ENCODE measurements around the gene NPW.

The NPW gene

DNA sequence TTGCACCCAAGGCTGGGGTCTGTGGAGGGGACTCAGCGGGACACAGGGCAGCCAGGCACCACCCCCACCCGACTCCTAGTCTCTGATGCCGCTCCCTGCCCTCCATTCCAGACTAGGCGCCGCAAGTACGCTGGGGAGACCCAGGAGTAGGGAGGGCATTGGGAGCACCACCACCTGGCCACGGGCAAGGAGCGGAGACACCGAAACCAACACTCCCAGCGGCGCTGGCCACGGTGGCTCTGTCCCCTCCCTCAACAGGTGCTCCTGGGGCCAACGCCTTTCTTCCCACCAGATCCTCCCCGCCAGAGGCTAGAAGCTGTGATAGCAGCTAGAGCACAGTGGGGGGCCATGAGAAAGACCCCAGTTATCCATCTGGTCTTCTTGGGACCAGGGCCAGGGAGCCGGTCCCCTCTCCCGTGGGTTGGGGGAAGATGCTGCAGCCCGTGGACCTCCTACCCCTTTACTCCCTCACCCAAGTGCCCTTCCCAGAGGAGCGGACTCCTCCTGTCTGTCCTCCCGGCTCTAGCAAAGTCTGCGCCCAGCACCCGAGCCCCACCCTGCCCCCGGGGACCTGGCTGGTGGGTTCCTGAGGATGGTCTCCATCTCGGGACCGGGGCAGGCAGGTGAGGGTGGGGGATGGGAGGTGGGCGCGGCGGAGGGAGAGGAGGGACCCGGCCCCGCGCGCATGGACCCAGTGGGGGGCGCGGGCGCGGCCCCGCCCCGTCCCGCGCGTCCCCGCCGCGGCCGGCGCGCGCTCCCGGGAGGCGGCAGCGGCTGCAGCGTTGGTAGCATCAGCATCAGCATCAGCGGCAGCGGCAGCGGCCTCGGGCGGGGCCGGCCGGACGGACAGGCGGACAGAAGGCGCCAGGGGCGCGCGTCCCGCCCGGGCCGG, 30.1 kb upstream of the NPW start, which contains the start of gene SYNGR3:
Gene SYNGR3 (plus strand): TSS at position 762 of the 892 bp plus-strand sequence. CDS start 133 bp downstream, outside the sequence.
- no peak for TF ChIP-seq CTCF (IDR thresholded peaks at IDR 0.05)

- TF ChIP-seq CTCF (IDR thresholded peaks at IDR 0.05): no peak
These were observed 29.6 kb upstream of the NPW start for GRCh38 chr16:1990101-1990350.

DNA sequence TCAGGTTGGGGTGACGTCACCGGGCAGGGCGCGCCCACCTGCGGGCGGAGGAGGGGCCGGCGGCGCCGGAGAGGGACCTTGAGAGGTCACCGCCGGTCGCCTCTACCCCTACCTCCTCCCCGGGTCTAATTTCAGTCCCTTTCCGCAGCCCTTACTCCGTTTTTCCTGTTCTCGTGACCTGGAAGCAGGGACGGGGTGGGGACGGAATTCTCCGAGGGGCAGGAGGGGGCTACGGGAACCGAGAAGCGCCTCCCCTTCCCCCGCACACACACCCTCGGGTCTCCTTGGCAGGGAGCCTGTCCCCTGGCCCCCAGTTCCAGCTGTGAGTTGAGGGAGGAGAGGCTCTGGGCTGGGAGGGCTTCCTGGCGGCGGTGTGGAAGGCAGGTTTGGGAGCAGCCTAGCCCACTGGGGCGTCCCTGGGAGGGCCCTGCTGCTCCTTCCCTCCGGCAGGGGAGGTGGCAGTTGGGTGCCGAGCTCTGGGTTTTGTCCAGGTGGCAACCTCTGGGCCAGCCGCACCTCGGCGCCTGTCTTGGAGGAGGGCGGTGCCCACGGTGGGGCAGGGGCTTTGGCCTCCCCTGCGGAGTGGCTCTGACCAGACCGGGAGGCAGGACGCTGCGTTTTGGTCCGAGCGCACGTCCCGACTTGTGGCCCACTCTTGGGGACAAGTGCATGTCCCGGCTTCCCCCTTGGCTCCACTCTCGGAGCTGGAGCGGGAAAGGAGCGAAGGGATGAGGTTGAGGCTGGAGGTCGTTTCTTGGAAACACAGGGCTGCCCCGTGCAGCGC, 29.0 kb upstream of the NPW start:
- TF ChIP-seq CTCF (IDR thresholded peaks at IDR 0.05): no peak

DNA sequence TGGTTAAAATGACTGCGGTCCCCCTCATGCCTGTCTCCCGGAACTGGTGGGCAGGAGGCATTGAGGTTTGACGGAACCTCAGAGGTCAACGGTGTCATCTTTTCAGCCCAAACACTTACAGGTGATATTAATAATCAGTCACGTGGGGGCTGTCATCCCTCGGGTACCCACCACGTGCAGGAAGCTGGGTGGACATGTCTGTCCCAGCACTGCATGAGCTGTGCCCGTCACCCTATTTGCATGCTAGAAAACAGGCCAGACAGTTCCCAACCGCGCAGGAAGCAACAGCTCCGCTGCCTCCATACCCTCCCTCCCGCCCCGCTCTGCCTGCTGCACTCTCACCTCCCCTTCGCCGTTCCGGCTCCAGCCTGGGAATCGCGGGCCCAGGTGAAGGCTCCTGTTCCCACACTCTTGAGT, 28.4 kb upstream of the NPW start:
- no peak for TF ChIP-seq CTCF (IDR thresholded peaks at IDR 0.05)

DNA sequence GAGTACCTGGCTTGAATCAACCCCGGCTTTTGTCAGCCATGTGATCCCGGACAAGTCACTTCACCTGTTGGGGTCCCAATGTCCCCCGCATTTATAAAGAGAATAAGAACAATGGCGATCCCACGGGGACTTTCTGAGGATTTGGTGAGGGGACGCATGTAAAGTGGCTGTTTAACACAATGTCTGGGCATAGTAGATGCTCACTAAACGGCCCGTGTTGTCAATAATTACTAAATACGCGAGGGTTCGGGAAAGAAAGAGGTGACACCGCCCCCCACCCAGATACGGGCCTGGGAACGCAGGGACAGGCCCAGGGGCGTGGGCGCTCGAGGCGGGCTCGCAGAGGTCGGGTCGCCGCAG, 28.0 kb upstream of the NPW start:
- no peak for TF ChIP-seq CTCF (IDR thresholded peaks at IDR 0.05)

DNA sequence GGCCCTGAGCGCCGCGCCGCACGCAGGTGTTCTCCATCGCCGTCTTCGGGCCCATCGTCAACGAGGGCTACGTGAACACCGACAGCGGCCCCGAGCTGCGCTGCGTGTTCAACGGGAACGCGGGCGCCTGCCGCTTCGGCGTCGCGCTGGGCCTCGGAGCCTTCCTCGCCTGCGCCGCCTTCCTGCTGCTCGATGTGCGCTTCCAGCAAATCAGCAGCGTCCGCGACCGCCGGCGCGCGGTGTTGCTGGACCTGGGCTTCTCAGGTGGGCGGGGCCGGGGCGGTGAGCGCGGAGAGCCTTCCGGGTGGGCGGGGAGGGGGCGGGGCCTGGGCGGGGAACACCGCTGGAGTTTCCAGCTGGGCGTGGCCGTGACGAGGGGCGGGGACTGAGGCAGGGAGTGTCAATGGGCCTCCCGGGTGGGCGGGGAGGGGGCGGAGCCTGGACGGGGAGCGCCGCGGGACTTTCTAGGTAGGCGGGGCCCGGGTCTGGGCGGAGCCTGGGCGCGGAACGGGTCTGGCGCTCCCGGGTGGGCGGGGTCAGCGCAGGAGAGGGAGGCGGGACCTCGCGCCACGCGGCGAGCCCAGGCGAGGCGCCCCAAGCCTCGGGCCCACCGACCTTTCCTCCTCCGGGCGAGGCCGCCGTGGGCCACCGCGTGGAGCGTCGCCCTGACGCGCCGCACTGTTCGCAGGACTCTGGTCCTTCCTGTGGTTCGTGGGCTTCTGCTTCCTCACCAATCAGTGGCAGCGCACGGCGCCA, 27.5 kb upstream of the NPW start:
- no peak for TF ChIP-seq CTCF (IDR thresholded peaks at IDR 0.05)

DNA sequence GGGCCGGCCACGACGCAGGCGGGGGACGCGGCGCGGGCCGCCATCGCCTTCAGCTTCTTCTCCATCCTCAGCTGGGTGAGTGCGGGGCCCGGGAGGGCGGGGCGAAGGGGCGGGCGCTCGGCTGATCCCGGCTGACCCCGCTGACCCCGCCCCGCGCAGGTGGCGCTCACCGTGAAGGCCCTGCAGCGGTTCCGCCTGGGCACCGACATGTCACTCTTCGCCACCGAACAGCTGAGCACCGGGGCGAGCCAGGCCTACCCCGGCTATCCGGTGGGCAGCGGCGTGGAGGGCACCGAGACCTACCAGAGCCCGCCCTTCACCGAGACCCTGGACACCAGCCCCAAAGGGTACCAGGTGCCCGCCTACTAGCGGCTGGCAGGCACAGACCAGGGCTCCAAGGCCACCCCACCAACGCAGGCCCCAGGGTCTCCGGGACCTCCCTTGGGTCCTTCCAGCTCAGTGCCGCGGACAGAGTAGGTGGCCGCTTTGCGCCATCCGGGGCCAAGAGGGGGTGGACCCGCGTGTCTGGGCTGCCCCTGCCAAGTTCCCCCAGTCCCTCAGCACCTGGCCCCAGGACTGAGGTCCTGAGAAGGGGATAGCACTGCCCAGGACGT, 26.8 kb upstream of the NPW start:
- no peak for TF ChIP-seq CTCF (IDR thresholded peaks at IDR 0.05)
